ENCODE data around the gene BIRC6.

DNA sequence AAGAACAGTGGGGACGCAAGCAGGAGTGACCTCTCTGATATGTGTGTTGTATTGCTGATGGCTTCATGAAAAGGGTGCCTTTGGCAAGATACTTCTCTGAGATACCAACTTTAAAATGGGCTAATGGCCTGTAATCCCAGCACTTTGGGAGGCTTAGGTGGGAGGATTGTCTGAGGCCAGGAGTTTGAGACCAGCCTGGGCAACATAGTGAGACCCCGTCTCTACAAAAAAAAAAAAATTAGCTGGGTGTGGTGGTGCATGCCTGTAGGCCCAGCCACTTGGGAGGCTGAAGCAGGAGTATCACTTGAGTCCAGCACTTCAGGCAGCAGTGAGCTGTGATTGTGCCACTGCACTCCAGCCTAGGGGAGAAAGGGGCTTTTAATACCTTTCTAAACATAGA is 9.8 kb downstream of the BIRC6 start:
- TF ChIP-seq, protein P1, sequence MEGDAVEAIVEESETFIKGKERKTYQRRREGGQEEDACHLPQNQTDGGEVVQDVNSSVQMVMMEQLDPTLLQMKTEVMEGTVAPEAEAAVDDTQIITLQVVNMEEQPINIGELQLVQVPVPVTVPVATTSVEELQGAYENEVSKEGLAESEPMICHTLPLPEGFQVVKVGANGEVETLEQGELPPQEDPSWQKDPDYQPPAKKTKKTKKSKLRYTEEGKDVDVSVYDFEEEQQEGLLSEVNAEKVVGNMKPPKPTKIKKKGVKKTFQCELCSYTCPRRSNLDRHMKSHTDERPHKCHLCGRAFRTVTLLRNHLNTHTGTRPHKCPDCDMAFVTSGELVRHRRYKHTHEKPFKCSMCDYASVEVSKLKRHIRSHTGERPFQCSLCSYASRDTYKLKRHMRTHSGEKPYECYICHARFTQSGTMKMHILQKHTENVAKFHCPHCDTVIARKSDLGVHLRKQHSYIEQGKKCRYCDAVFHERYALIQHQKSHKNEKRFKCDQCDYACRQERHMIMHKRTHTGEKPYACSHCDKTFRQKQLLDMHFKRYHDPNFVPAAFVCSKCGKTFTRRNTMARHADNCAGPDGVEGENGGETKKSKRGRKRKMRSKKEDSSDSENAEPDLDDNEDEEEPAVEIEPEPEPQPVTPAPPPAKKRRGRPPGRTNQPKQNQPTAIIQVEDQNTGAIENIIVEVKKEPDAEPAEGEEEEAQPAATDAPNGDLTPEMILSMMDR (conservative IDR thresholded peaks at IDR 0.05; ENCODE audit: low read length): no peak
- no peak for TF ChIP-seq EZH2phosphoT487 (IDR thresholded peaks at IDR 0.05; ENCODE audit: borderline replicate concordance, low read depth, low read length)
